Measurements from ENCODE around the gene PIP5KL1.

The PIP5KL1 gene

GRCh38 chr9:127968042-127968441, 37.5 kb upstream of the PIP5KL1 start:
- DNase-seq (ENCODE audit: low read depth) = no peak

- DNase-seq (ENCODE audit: low read depth) = no peak
Observed at GRCh38 chr9:127967151-127967809, 36.7 kb upstream of the PIP5KL1 start.

- DNase-seq (ENCODE audit: low read depth) = no peak
Observed at GRCh38 chr9:127966416-127967150, 36.0 kb upstream of the PIP5KL1 start.

DNA sequence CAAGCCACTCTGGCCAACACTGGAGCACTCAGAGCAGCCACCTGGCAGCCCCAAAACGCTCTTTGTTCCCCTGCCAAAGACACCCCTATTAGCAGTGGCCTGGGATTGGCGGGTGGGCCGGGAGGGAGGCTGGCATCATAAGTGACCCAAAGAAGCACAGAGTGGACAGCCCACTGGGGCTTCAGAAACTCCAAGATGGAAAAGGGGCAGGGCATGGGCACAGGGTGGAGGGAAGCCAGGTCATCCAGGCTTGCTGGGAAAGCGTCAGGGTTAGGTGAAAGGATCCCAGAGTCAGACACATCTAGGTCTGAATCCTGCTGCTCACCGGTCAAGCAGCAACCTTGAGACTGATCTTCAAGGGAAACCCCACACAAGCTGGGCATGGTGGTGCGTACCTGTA, 35.4 kb upstream of the PIP5KL1 start:
- no peak for DNase-seq (ENCODE audit: low read depth)

DNA sequence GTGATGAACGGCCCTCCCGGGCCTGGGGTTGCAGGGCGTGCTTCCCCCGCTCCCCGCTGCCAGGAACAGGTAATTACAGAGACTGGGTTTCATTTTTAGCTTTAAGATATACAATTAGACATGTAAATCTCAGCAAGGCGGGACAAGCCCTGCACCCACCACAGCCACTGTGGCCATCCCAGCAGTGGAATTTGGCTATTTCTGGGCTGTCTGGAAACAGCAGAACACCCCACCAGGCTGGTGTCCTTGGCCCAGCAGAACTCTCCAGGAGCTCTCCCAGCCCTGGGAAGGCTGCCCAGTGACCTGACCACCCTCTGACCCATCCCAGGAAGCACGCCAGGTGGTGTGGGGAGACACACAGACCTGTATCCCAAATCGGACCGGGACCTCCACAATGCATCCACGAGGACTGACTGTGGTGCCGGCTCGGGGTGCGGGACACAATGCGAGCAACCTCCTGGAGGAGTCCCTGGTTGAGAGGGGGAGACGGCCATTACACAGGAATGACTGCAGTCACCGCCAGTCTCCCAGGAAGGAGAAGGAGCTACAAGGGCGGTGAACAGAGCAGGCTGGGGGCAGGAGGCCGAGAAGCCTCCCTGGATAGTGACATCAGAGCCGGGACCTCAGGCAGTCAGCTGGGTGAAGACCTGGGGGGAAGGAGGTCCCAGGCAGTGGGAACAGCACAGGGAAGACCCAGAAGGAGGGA, 32.9 kb upstream of the PIP5KL1 start:
- DNase-seq (ENCODE audit: low read depth) = no peak

DNA sequence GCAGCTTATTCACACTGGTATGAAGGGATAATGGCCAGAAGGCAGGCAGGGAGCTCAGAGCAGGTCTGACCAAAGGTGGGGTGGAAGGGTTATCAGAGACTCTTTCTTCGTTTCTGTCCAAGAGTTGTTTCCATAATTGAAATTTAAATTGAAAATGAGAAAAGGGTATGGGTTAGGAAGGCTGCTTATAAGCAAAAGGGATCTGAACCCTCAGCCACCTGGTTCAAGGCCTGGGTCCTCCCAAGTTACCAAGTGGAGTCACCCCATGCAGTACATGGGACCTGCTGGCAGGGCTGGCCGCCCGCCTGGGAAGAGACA, 32.4 kb upstream of the PIP5KL1 start:
- DNase-seq (ENCODE audit: low read depth) = no peak

- no peak for DNase-seq (ENCODE audit: low read depth)
Observed at GRCh38 chr9:127962278-127962677, 31.7 kb upstream of the PIP5KL1 start.

DNA sequence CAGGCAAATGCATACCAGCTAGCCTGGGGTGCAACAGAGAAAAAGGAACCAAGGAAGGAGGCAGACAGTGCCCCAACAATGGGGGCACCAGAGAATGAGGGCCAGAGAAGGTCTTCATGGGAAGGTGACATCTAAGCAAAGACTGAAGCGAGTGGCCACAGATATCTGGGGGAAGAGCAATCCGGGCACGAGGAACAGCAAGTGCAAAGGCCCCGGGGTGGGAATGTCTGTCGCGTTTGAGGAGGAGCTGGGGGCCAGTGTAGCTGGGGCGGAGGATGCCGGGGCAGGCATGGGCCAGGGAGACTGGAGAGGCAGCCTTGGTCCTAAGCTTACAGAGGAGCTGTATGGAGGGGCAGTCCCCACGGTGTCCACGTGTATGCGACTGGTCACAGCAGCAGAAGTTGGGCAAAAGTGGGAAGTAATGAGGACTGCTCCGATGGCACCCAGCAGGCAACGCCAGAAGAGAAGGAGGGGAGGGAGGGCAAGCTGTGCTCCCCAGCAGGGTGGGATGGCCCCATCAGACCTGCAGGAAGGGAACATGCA, 31.1 kb upstream of the PIP5KL1 start:
- DNase-seq (ENCODE audit: low read depth) = no peak

- DNase-seq (ENCODE audit: low read depth) = no peak
Observed at GRCh38 chr9:127961155-127961490, 30.5 kb upstream of the PIP5KL1 start.

DNA sequence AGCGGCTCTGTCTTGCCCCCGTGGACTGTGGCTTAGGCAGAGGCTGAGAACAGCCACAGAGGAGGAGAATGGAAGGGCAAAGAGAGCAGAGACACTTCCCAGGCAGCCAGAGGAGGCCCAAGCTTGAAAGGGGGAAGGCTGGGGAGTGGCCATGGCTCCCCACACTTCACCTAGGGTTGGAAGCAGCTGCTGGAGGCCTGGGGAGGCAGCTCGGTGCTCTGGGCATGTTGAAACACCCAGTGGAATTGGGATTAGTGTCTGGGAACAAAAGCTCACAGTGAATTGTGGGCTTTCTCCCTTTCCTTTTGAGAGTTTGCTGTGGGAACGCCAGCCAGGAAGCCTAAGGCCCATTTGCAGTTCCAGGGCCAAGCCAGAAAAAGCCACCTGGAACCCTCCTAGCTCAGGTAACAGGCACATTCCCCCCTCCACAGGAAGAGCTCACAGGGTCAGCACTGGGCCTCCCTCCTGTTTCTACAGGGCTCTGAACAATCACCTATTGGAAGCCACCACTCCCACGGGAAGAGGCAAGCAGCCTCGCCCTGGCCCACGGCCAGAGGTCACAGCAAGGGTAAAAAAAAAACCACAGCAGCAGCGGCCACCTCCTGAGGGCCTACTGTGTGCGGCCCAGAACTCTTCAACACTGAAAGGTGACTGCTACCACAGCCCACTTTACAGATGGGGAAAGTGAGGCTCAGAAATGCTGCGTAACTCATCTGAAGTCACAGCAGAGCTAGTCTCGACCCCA, 30.0 kb upstream of the PIP5KL1 start:
- no peak for DNase-seq (ENCODE audit: low read depth)

GRCh38 chr9:127959841-127960409, 29.3 kb upstream of the PIP5KL1 start:
- DNase-seq (ENCODE audit: low read depth) = no peak

GRCh38 chr9:127959398-127959797, 28.8 kb upstream of the PIP5KL1 start:
- DNase-seq (ENCODE audit: low read depth) = no peak

GRCh38 chr9:127958728-127959127, 28.2 kb upstream of the PIP5KL1 start:
- DNase-seq (ENCODE audit: low read depth) = no peak

DNA sequence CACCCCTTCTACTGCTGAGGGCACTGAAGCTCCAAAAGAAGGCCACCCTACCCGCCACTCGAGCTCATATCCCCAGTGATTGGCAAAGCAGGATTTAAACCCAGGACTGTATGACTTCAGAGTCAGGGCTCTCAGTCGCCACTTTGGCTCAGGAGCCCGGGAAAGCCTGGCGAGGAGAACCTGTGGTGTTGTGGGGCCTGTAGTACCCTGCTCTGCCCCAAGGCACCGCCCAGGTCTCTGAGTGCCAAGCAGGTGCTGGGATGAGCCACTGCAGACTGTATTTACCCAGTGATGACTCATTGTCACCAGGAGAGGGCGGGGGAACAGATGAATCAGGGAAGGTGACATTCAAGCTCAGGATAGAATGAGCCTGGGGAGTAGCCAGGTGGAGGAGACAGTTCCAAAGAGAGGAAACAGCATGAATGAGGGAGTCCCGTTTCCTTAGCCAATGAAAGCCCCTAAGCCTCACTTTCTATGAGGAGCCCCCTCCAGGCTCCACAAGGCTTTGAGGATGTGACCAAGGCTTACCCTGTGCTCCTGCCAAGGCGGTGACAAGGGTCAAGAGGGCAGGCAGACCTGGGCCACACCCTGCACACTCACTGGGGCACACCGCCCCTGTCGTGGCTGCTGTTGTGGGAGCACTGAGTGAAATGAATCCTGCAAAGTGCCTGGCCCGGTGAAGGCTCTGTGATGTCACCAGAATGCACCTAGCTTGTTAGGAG, 24.9 kb upstream of the PIP5KL1 start:
- DNase-seq (ENCODE audit: low read depth) = peak; percentile 58

GRCh38 chr9:127954831-127955293, 24.3 kb upstream of the PIP5KL1 start:
- no peak for DNase-seq (ENCODE audit: low read depth)

DNA sequence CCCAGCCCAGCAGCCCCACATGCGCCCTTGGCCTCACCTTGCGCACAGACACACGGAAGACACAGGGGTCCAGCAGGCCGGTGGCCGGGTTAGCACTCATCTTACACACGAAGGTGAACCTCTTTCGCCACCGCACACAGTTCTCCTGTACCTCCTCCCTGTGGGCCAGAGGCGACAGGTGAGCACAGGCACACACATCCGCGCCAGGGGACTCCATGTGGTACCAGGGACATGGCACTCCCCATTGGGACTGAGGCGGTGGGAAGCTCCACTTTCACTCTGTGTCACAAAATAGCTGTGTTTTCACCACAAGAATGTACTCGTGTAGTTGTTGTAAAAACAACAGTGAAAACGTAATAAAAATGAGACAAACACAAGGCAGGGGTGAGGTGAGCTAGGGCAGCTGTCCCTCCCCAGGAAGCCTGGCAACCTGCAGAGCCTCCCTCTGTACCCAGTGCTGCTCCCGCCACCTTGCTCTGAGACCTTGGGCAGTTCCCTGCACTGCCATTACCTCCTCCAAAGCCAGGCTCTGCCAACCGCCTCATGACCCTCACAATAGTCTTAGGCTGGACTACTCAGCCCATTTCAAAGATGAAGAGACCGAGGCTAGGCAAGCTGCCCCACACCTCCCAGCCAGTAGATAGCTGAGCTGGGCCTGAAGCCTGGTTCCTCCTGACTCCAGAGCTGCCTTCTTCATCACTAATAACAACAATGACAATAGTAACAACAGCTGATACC, 23.4 kb upstream of the PIP5KL1 start:
- no peak for DNase-seq (ENCODE audit: low read depth)

DNA sequence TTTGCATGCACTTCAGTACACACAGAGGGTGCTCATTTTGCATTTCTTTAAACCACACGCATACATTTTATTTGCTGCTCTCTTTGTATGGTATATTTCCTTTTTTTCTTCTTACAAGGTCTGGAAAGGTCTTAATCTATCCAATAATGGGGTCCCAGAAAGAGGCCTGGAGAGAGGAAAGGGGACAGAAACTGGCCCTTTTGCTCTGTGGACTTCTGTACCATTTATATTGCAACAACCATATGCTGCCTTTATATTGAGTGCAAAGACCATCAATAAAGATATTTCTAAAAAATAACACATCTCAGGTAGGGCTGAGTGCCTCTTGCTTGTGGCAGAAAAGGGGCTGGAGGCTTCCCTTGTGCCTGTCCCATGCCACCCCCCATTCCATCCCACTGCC, 22.6 kb upstream of the PIP5KL1 start:
- DNase-seq (ENCODE audit: low read depth) = no peak

GRCh38 chr9:127950513-127951289, 20.1 kb upstream of the PIP5KL1 start:
- no peak for DNase-seq (ENCODE audit: low read depth)

GRCh38 chr9:127949827-127950512, 19.4 kb upstream of the PIP5KL1 start:
- no peak for DNase-seq (ENCODE audit: low read depth)

Data from stimulated activated CD8-positive, alpha-beta memory T cell treated with anti-CD3 and anti-CD28 coated beads, Interleukin-7, amount 100 ng/mL, for 24 hours (primary cell).